WERI-Rb-1 (cell line): ENCODE measurements around the gene TBATA.

Experiments used
- DNase-seq: peaks from one replicate; pipeline ENCODE4 v3.0.0-alpha.2; 2020
- H3K27ac ChIP-seq: fragments of 250-450 bp; sonication (Bioruptor Pico); 2 replicates; pipeline ENCODE4 v1.5.1; 2020; ENCODE audit warnings: mild to moderate bottlenecking, moderate library complexity
- H3K27me3 ChIP-seq: fragments of 250-450 bp; sonication (Bioruptor Pico); 2 replicates; pipeline ENCODE4 v1.5.1; 2021; ENCODE audit warnings: mild to moderate bottlenecking, low read depth, moderate library complexity; ENCODE audit not compliant: insufficient read depth, severe bottlenecking
- H3K36me3 ChIP-seq: fragments of 250-450 bp; sonication (Bioruptor Pico); 2 replicates; pipeline ENCODE4 v1.5.1; 2020; ENCODE audit warnings: mild to moderate bottlenecking, moderate library complexity
- H3K4me3 ChIP-seq: 2 replicates; pipeline ENCODE4 v1.5.1; 2011; ENCODE audit warnings: low read depth, mild to moderate bottlenecking, control low read depth, low read length
- H3K9me3 ChIP-seq: fragments of 250-450 bp; sonication (Bioruptor Pico); 2 replicates; pipeline ENCODE4 v1.5.1; 2021; ENCODE audit warnings: mild to moderate bottlenecking, moderate library complexity; ENCODE audit not compliant: severe bottlenecking
- CTCF ChIP-seq: IDR thresholded peaks from 2 replicates; pipeline ENCODE4 v1.5.1; 2011; ENCODE audit warnings: low read depth, mild to moderate bottlenecking, control low read depth, inconsistent platforms, low read length

The TBATA gene

GRCh38 chr10:70722820-70723424, 62.3 kb downstream of the TBATA start:
- H3K4me3 ChIP-seq = no peak overlapping the region
- no peak for DNase-seq
- TF ChIP-seq CTCF = no peak

More at GRCh38 chr10:70722820-70723424, 62.3 kb downstream of the TBATA start:
- H3K27ac ChIP-seq = no peak overlapping the region
- H3K9me3 ChIP-seq = no peaks in the 10 kb centered on the region
- no peaks in the 10 kb centered on the region for H3K36me3 ChIP-seq
- no peaks in the 10 kb centered on the region for H3K27me3 ChIP-seq
